T follicular helper cell (primary cell): ENCODE measurements around the gene CALML5.

Source experiments
- DNase-seq: peaks from one replicate; pipeline ENCODE4 v3.0.0-alpha.2; 2020; ENCODE audit warnings: low read depth

The CALML5 gene

DNA sequence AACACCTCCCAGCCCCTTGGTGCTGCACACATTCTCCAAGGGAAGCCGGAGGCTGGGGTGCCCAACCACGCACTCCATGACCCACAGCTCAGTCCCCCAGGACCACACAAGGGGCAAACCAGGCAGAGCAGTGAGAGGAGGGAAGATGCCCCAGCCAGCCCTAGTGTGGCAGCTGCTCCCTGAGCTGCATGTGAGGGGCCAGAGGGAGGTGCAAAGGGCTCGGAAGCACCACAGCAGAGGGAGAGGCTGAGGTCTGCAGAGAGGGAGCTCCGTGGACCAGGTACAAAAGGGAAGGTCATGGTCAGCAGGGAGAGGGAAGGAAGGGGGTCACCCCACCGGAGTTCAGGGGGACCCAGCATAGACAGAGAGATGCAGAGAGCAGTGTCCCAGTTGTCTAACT is 1.5 kb upstream of the CALML5 start:
- no peak for DNase-seq

DNA sequence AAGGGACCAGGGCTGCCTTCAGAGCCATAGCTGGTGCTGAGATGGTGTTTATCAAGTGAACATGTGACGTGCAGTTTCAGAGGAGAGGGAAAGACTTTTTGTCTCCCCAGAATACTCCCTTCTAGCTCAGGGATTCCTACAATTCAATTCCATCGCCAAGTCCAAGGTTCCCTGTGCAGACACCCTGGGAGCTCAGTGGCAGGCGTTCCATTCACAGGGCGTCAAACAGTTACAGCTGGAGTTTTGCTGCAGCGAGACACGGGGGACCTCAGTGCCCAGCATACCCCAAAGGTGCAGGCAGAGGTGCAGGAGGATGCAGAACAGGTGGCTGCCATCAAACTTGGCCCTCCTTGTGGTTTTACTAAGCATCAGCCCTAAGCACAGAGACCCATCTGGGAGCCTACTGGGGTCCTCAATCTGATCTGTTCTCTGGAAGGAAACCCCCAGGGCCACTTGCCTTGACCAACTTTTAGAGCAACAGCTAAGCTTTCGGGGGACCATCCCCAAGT is 846 bp upstream of the CALML5 start:
- no peak for DNase-seq

DNA sequence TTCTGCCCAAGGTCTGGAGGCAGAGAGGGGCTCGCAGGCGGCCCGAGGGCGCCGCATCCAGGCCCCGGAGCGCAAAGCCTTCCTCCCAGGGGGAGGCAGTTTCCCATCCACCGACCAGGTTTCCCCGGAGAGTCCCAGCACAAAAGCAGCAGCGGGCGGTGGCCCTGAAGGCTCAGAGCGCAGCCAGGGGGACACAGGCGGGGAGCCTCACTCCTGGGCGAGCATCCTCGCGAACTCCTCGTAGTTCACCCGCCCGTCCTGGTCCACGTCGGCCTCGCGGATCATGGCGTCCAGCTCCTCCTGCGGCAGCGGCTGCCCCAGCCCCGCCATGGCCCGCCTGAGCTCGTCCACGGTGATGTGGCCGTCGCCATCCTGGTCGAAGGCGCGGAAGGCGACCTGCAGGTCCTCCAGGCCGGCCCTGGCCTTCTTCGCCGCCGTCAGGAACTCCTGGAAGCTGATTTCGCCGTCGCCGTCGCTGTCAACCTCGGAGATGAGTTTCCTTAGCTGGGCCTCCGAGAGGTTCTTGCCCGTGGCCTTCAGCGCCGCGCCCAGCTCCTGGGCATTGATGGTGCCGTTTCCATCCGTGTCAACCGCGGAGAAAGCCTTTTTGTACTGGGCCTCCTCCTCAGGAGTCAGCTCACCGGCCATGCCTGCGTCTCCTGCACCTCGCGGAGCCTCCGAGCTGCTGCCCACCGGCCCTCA is 428 bp downstream of the CALML5 start:
- DNase-seq = no peak

DNA sequence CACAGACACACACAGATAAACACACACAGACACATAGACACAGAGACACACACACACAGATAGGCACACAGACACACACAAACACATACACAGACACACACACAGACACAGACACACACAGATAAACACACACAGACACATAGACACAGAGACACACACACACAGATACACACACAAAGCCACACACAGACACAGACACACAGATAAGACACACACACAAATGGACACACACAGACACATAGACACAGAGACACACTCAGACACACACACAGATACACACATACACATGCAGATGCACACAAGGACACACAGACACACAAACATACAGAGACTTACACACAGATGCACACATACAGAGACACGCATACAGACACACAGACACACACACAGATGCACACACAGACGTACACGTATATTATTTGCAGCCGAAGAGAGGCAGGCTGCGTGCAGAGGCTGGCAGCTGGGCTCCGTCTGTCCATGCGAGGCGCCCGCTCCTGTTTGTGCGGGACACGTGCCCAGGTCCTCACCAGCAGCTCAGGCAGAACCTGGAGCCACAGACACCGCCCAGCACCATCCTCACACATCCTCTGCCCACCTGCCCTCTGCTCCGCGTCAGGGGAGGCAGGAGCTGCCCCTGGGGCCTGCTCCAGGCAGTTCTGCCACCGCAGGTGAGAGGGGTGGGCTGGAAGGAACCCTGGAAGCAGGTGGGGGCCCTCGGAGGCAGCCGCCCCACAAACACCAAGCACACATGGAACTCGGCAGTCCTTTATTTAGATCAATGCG is 1.2 kb downstream of the CALML5 start:
- DNase-seq = no peak

DNA sequence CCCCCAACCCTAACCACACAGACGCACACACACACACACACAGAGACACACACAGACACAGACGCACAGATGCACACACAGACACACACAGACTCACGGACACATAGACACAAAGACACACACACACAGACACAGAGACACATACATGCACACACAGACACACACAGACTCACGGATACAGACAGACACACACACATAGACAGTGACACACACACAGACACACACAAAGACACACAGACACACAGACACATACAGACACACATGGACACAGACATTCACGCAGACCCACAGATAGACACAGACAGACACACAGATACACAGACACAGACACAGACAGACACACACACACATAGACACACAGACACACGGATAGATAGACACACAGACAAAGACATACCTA is 2.1 kb downstream of the CALML5 start:
- DNase-seq = no peak

DNA sequence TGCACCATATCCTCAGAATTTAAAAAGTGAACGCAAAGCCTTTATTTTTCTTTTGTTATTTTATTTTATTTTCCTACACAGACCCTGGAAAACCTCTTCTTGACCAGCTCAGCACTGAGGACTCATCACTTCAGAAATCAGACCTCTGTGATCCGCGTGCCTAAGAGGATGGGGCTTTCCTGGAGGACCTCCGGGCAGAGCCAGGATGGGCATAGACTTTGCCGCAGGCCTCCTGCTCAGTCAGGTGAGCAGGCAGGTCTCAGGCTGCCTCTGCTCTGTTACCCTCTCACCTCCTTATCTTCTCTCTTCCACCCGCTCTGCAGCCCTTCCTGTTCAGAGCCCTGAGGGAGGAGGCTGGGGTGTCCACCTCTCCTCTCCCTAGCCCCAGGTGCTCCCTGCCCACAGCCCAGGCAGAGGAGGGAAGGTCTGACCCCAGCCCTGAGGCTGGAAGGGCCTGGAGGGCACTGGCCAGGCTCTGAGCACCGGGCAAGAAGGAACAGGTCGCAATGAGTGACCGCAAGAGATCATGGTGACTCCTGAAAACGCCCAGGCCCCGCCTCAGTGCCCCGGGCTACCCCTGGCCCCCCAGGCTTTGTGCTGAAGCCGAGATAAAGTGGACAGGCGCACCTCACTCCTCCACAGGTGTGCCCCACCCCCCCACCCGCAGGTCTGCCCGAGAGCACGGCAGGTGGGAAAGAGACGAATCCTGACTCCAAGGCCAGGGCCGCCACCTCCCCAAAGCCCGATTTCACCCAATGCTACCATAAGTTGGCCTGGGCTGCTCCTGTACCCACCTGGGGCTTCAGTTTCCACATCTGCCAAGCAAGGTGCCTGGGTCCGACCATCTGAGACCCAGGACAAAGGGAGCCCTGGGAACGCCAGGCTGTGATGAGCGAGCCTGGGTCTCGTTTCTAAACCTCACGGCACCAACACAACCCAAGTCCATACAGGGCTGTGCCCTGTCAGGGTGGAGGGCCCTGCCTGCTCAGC is 2.8 kb downstream of the CALML5 start:
- no peak for DNase-seq

DNA sequence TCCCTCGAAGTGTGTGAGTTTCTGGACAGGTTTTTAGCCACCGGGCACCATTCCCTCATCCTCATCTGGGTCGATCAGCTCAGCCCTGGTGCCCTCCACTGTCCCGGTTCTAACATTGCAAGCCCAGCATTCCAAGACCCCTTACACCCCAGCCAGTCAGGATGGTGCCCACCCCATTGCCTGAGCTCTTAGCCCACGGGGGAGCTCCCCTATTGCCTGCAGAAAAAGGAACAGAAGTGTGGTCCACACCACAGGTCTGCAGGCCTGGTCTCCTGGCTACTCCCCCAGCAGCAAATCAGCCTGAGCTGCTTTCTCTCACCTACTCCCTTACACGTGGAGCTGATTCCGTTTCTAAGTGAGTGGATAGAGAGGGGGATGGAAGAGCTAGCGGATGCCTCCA is 4.8 kb downstream of the CALML5 start:
- no peak for DNase-seq

DNA sequence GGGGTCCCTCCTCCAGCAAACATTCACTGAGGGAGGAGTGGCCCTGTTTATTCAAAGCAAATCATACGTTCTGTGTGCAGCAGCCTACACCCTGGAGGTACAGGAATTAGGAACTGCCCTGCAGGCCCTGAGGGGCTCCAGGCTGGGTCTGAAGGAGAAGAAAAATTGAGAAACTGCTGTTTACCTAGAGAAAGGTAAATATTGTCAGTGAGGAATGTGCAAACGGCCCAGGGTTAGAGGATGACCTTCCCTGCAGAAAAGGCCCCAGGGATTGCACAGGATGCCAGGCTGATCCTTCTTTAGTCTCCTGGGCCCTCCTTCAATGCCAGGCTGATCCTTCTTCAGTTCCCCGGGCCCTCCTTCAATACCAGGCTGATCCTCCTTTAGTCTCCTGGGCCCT is 5.7 kb downstream of the CALML5 start:
- DNase-seq = no peak

DNA sequence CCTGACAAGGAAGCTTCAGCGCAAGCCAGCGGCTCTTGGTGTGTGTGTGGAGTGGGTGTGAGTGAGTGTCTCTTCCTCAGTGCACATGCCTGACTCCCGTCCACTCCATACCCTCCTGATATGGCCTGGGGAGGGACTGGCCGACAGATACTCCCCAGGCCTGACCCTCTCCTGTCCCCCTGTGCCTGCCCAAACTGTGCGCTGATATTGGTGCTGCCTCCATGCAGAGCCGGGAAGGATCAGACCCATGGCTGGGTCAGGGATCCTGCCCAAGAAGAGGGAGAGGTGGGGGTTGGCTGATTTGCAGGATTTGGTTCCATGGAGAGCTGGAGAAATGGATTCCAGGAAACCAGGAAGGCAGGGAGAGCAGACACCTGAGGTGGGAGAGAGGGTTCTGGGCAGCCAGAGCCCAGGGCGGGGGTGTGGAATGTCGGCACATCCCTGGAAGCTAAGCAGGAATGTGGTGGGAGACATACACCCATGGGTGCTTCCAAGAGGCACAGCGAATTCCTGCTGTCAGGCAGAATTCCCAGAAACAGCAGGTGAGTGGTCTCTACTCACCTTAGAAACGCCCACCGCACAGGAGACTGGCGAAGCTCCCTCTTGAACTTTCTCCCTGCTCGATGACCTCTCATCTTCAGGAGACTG is 6.3 kb downstream of the CALML5 start:
- DNase-seq = no peak

DNA sequence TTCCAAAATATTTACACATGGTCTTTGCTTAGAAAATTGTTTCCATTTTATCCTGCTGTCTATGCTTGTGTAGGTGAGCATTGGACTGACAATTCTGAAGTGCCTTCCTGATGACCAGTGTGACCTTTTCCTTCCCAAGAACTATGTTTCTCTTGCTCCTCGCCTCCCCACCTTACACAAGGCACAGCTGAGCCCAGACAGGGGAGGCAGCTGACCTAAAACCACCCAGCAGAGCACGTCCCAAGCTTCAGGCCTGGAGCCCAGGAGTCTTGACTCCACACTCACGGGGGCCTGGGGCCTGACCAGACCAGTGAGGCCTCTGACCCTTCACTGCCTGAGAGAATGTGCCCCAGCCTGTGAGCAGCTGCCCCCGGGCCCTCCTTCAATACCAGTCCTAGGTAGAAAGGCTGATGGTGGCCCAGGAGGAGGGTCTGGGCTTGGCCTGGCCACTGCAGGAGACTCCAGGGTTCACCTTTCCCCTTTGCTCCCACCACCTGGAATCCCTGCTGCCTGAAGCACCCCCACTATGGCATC is 7.0 kb downstream of the CALML5 start:
- no peak for DNase-seq

DNA sequence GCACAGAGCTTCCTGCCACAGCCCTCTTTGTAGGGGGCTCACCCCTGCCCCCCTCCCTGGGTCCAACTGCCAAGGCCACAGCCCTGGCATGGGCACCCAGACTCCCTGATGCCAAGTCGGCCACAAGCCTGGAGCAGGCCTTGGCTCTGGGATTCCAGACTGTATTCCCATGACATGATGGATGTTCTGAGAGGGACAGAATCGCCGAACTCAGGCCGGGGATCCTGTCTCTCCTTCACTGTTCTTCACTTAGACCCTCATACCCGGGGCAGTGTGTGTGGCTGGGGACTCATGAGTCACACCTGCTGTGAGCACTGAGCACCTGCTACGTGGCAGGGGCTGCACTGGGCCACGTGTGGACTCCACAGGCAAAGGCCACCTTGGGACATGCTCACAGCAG is 7.9 kb downstream of the CALML5 start:
- DNase-seq = no peak

DNA sequence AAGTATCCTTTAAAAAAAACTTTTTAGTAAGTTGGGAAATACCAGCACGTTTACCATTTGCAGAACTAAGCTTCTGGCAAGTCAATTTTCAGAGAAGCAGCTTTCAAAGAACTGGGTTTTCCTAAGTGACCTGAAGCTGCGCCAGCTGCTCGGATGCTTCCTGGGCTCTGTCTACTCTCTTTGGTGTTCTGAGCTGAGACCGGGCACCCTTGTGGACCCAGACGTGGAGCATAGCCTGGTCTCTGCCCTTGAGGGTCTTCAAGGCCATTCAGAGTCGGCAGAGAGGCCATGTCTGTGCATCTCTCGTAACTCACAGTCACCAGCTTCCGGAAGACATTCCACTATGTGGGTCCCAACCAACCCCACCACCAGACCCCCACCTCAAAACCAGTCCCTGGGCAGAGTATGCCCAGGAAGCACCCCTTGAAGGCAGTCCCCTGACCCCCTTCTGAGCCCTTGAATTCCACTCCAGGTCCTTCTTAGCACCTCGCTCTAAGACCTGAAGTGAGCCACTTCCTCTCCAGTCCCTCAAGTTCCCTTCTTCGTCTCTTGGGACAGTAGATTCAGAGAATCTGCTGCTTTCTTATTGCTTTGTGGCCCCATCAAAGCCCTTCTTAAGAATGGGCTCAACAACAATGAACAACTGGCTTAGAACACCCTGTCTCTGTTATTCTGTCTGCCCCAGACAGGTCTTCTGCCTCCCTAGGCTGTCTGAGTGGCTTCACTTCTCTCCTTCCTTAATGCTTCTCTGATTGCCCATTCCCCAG is 8.5 kb downstream of the CALML5 start:
- DNase-seq = no peak

DNA sequence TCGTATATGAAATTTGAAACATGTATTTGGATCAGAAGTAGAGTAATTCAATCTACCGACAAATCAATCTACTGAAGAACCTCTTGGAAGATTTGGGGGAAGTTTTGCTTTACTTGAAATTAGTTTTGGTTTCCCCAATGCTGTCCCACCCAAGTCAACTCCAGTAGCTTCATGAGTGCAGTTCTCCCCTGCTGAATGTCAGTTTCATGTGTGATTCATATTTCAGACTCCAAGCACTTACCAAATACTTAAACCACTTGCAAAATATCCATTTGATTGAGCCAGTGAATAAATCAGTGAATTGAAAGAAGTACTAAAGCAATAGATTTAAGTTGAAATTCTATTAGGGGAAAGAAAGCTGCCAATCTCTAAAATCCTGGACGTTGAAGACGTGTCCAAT is 9.3 kb downstream of the CALML5 start:
- DNase-seq = no peak

DNA sequence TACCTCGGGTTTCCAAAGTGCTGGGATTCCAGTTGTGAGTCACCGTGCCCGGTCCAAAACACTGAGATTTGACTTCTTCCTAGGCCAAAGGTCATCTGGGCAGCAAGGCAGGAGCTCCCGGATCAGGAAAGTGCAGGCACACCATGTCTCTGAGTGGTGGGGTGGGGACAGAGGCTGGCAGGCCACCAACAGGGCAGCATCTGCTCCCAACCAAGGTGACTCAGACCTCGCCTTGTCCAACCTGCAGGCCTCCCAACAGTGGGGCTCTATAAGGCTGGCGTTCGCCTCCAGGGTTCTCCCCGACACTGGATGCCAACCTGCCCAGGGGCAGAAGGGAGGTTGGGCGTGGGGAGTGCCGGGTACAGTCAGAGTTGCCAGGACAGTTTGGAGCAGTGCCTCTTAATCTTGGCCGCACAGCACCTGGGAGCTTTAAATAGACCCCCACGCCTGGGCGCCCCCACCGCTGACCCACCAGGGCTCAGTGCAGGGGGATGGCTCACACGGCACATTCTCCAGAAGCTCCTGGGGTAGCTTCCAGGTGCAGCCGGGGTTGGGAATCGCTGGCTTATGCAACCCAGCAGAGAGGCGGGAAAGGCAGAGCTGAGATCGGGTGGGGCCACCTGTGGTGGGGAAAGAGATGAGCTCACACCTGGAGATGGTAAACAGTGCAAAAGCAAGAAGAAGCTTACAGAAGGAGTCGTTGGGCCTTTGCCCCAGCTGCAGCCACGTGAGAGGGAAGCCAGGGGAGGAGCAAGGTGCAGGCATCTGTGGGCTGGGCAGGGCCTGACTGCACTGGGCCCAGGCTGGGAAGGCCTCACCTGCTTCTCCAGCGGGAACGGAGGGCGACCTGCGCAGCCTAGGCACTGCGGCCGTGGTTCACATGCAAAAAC is 10.9 kb downstream of the CALML5 start:
- no peak for DNase-seq

DNA sequence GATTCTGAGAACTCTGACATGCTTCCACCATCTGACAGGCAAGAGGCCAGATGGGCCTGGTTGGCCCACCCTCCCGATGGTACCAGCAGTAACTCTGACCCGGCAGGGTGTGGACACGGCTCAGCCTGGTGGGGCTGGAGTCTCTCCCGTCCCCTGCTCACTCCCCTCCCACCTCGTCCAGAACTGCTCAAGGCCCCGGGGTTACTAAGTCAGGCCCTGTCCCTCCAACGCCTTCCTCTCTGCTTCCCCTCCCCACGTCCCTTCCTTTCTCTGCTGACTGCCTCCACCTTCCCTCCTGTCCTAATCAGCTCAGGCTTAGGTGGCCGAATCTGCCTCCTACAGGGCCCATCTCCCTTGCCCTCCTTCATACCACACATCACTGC is 12.5 kb downstream of the CALML5 start:
- DNase-seq = no peak

DNA sequence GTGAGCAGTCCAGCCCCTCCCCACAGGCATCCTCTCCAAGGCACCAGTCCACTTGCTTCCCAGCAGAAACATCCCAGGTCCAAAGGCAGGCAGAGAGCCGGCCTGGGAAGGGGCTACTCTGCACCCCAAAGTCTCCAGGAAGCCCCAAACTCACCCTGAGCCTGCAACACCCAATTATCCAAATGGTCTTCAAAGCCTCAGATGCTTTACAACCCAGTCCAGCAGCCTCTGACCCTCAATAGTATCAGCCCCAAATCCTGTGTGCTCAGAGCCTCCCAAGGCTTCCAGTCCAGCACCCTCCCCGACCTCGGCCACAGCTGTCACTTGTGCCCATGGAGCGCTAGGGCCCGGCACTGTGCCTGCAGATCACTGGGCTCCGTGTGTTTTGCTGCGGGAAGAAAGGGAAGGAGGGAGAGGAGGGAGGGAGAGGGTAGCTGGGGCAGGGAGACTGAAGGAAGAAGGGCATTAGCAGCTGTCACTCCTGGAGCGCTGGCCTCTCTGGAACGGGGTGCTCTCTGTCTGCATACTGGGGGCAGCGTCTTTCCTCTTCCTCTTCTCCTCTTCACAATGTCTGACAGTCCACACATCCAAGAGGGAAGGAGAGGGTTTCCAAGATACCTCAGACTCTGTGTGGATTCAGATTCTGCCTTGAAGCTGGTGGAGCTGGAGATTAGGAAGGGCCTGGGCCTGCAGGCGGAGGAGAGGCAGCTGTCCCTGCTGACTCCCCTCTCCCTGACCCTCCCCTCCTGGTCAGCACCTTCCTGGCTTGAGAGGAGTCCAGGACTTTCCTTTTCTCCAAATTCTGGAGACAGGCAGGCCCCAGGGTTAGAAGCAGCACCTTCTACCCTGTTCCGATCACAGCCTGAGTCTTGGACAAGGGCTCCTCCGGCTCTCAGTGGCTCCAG is 13.2 kb downstream of the CALML5 start:
- DNase-seq = no peak

DNA sequence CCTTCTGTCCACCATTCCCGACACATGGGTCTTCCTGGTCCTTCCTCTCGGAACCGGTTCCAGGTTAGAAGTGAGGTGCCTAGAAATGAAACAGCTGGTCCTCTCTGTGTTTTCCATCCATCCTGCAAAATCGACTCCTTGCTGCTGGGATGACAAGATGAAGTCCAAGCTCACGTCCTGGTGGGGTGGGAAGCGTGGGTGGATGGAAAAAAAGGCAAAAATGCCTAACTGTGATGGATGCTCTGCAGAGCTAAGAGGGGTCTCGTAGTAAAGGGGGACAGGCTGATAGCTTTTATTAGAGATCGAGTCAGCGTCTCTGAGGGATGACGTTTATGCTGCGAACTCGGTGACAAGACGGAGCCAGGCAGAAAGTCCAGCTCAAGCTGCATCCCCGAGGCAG is 14.1 kb downstream of the CALML5 start:
- DNase-seq = no peak

DNA sequence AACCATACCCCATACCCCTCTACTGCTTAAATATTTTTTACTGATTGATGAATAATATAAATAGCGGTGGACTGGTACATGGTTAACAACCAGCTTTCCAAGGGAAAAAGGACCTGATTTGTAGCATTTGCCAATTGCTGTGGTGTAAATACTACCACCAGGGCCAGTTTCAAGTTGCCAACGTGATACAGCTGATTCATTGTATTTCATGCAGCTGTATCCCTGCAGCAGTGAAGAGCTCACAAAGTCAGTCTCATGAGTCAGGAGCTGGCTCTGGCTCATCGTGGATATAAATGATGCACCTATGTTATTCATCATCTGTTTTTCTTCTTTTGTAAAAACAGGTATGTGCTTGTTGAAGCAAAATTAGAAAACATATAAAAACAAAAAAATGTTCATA is 15.2 kb downstream of the CALML5 start:
- DNase-seq = no peak

DNA sequence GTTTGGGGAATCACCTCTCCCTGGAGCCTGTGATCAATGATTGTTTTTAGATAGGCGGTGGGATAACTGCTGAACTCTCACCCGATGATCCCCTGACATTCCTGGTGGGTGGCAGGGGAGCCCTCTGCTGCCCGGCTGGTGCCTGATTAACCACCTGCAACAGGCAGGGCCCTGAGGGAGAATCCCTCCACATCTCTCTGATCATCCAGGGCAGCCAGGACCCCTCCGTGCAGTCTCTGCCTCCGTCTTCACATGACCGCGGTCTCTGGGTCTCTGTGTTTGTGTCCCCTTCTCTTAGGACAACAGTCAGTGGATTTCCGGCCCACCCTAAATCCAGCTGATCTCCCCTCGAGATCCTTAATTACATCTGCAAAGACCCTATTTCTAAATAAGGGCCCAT is 17.4 kb downstream of the CALML5 start:
- DNase-seq = no peak
